Prostate gland (tissue), 2 donors: ENCODE data around the gene CCDC107.

Experiments used
- CTCF ChIP-seq, 4 experiments: fragments of 200-600 bp in 2 of 4; fragments of 450-650 bp in 2 of 4; sonication (generic) in 2 of 4; IDR thresholded peaks; 1 replicate in 3 of 4; 2 replicates in 1 of 4; pipeline ENCODE4 v1.5.1; 2016 to 2019; ENCODE audit warnings: antibody characterized with exemption in 4 of 4, mild to moderate bottlenecking in 2 of 4, moderate library complexity in 2 of 4
- POLR2A ChIP-seq: fragments of 450-650 bp; IDR thresholded peaks from one replicate; pipeline ENCODE4 v1.6.1; 2016; ENCODE audit warnings: antibody characterized with exemption, mild to moderate bottlenecking
- POLR2AphosphoS5 ChIP-seq: sonication (generic); formaldehyde crosslinking; IDR thresholded peaks from one replicate; pipeline ENCODE4 v1.6.1; 2017; ENCODE audit warnings: antibody characterized with exemption

DNA sequence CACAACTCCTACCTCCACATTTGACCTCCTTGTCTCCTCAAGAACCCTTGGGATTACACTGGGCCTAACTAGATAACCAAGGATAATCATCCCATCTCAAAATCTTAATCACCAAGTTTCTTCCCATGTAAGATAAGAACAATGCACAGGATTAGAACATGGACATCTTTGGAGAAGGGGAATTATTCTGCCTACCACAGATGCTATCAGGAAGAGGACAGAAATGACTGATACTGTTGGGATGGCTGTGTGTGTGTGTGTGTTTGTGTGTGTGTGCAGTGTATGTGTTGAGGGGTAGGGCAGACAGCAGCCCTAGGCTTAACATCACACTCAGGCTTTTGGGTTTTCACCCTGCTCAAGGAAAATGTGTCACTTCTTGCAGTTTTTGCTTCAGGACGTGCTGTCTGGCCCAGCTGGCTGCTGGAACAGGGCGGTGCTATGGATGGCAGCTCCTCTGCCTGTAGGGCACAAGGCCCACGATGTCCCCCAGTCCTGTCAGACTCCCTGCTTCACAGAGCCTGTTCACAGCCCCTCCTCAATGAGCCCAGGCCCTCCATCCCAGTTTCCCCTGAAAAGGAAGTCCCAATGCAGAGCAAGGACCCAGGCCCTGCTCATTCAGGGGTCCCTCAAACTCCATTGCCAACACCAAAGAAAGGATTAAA lies 23.4 kb downstream of the CCDC107 start:
- TF ChIP-seq CTCF (IDR thresholded peaks at IDR 0.05) (no peak), POLR2A (no peak), POLR2AphosphoS5 (no peak)
